IPS-18c (cell line): ENCODE results near the gene EDAR.

Experiments
- H3K4me3 ChIP-seq: 2 replicates; pipeline ENCODE4 v1.7.0; 2013; ENCODE audit warnings: low read depth, mild to moderate bottlenecking, low read length, moderate library complexity; ENCODE audit not compliant: insufficient read depth
- H3K9me3 ChIP-seq: one replicate; pipeline ENCODE4 v1.6.1; 2013; ENCODE audit warnings: mild to moderate bottlenecking, low read length, moderate library complexity; ENCODE audit not compliant: control insufficient read depth, insufficient read depth

The EDAR gene

GRCh38 chr2:108936076-108936864 is 52.8 kb downstream of the EDAR start:
- H3K4me3 ChIP-seq, result no peak overlapping the region
- peaks cover 2% of the 10 kb centered on the region for H3K9me3 ChIP-seq

- H3K9me3 ChIP-seq, result peaks cover 2% of the 10 kb centered on the region
- no peak overlapping the region; the same call in 1 of the 2 replicates for H3K4me3 ChIP-seq
These were observed 53.7 kb downstream of the EDAR start for GRCh38 chr2:108935271-108935741.

- H3K4me3 ChIP-seq, result no peak overlapping the region
- peaks cover 2% of the 10 kb centered on the region for H3K9me3 ChIP-seq
These were observed 54.3 kb downstream of the EDAR start for GRCh38 chr2:108934583-108935245.

- Histone ChIP-seq H3K4me3 (no peak overlapping the region), H3K9me3 (peaks cover 2% of the 10 kb centered on the region)
These were observed 54.9 kb downstream of the EDAR start for GRCh38 chr2:108934151-108934550.

- no peak overlapping the region for H3K4me3 ChIP-seq
- peaks cover 2% of the 10 kb centered on the region for H3K9me3 ChIP-seq
These were observed 55.3 kb downstream of the EDAR start for GRCh38 chr2:108933691-108934117.

- peaks cover 2% of the 10 kb centered on the region for H3K9me3 ChIP-seq
- no peak overlapping the region for H3K4me3 ChIP-seq
These were observed 56.2 kb downstream of the EDAR start for GRCh38 chr2:108932736-108933332.

- Histone ChIP-seq H3K4me3 (no peak overlapping the region), H3K9me3 (peaks cover 4% of the 10 kb centered on the region)
These were observed 57.6 kb downstream of the EDAR start for GRCh38 chr2:108931372-108931771.

- Histone ChIP-seq H3K4me3 (no peak overlapping the region), H3K9me3 (peaks cover 4% of the 10 kb centered on the region)
These were observed 59.1 kb downstream of the EDAR start for GRCh38 chr2:108929807-108930425.

- Histone ChIP-seq H3K9me3 (peaks cover 3% of the 10 kb centered on the region), H3K4me3 (no peak overlapping the region)
These were observed 60.2 kb downstream of the EDAR start for GRCh38 chr2:108928660-108929377.

GRCh38 chr2:108927936-108928659 is 60.9 kb downstream of the EDAR start:
- Histone ChIP-seq H3K4me3 (no peak overlapping the region), H3K9me3 (peaks cover 2% of the 10 kb centered on the region)

- peaks cover 2% of the 10 kb centered on the region for H3K9me3 ChIP-seq
- H3K4me3 ChIP-seq, result no peak overlapping the region
These were observed 61.6 kb downstream of the EDAR start for GRCh38 chr2:108927405-108927804.

GRCh38 chr2:108926561-108927380 is 62.2 kb downstream of the EDAR start:
- H3K4me3 ChIP-seq, result no peak overlapping the region
- H3K9me3 ChIP-seq, result peaks cover 2% of the 10 kb centered on the region

- peaks cover 4% of the 10 kb centered on the region for H3K9me3 ChIP-seq
These were observed 63.3 kb downstream of the EDAR start for GRCh38 chr2:108925735-108926134.

GRCh38 chr2:108925286-108925685 is 63.7 kb downstream of the EDAR start:
- H3K4me3 ChIP-seq, result no peak overlapping the region
- H3K9me3 ChIP-seq, result peaks cover 4% of the 10 kb centered on the region

More at GRCh38 chr2:108925735-108926134, 63.3 kb downstream of the EDAR start:
- H3K4me3 ChIP-seq, result no peak overlapping the region

- Histone ChIP-seq H3K9me3 (peaks cover 4% of the 10 kb centered on the region), H3K4me3 (no peak overlapping the region)
These were observed 64.3 kb downstream of the EDAR start for GRCh38 chr2:108924580-108925251.
